Mesothelial cell of epicardium (in vitro differentiated cells): ENCODE results near the gene PTPRT. TPM values are rescaled to one million over a fixed set of nuclear protein-coding genes. Genes with fewer than 3 reads are reported as not detected.

ENCODE experiments used
- DNase-seq, 2 experiments: peaks; one replicate each; pipeline ENCODE4 v3.0.0; 2021; ENCODE audit warnings: low spot score in 2 of 2; ENCODE audit not compliant: unreplicated experiment in 2 of 2
- H3K27ac Mint-ChIP-seq: 2 replicates; pipeline ENCODE4 v1.8.0; 2021; ENCODE audit warnings: mixed read lengths
- H3K27me3 Mint-ChIP-seq: 2 replicates; pipeline ENCODE4 v1.8.0; 2021; ENCODE audit warnings: low read depth, mixed read lengths
- H3K36me3 Mint-ChIP-seq: 2 replicates; pipeline ENCODE4 v1.8.0; 2021; ENCODE audit warnings: mixed read lengths
- H3K4me1 Mint-ChIP-seq: 2 replicates; pipeline ENCODE4 v1.8.0; 2021; ENCODE audit warnings: mixed read lengths
- H3K4me3 Mint-ChIP-seq: 2 replicates; pipeline ENCODE4 v1.8.0; 2021; ENCODE audit warnings: mild to moderate bottlenecking, moderate library complexity, mixed read lengths
- H3K9me3 Mint-ChIP-seq: 2 replicates; pipeline ENCODE4 v1.8.0; 2021; ENCODE audit warnings: mixed read lengths
- total RNA-seq: library from RNA; stranded (reverse); gene quantifications from 3 replicates; pipeline ENCODE4 v1.2.1, GENCODE V29; 2021
- TF ChIP-seq, protein P1 (sequence below): fragments of 200-600 bp; sonication (generic); IDR thresholded peaks from one replicate; pipeline ENCODE4 v1.5.0; 2021; ENCODE audit warnings: antibody characterized with exemption; ENCODE audit not compliant: unreplicated experiment

PTPRT gene
- total RNA-seq, 1 donor from 2014 or later: 0.80 TPM

DNA sequence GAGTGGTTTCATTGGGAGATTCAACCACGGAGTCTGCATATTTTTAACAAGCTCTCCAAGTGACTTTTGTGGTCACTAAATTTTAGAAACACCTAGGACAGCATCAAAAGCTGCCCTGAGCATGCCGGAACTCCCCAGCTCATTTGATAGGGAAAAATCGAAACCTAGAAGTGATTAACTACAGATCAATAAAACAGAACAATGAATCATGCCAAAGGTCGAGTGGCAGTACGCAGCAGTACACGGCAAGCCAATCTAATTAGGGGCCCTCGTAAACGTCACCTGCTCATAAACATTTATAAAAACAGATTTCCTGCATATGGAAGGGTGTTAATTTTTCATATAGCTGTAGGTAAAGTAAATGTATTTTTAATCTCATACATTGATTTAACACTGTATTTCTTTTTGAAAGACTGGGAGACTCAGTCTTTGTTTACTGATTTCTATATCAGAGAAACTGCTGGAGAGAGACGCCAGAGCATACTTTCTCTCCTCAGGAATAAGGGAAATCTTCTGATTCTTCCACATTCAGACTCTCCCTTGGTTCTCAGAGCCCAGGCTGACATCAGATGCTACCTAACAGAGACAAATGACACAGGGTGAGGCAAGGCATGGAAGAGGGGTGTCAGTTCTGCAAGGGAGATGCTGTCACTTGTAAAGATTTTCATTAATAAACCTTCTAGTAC lies 232.5 kb downstream of the PTPRT start:
- DNase-seq: no peak
- Mint-ChIP-seq H3K27me3 (no peaks in the 10 kb centered on the region), H3K36me3 (no peaks in the 10 kb centered on the region), H3K9me3 (no peaks in the 10 kb centered on the region), H3K4me1 (no peaks in the 10 kb centered on the region), H3K27ac (no peak overlapping the region), H3K4me3 (no peak overlapping the region)
- TF ChIP-seq, protein P1, sequence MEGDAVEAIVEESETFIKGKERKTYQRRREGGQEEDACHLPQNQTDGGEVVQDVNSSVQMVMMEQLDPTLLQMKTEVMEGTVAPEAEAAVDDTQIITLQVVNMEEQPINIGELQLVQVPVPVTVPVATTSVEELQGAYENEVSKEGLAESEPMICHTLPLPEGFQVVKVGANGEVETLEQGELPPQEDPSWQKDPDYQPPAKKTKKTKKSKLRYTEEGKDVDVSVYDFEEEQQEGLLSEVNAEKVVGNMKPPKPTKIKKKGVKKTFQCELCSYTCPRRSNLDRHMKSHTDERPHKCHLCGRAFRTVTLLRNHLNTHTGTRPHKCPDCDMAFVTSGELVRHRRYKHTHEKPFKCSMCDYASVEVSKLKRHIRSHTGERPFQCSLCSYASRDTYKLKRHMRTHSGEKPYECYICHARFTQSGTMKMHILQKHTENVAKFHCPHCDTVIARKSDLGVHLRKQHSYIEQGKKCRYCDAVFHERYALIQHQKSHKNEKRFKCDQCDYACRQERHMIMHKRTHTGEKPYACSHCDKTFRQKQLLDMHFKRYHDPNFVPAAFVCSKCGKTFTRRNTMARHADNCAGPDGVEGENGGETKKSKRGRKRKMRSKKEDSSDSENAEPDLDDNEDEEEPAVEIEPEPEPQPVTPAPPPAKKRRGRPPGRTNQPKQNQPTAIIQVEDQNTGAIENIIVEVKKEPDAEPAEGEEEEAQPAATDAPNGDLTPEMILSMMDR: no peak

DNA sequence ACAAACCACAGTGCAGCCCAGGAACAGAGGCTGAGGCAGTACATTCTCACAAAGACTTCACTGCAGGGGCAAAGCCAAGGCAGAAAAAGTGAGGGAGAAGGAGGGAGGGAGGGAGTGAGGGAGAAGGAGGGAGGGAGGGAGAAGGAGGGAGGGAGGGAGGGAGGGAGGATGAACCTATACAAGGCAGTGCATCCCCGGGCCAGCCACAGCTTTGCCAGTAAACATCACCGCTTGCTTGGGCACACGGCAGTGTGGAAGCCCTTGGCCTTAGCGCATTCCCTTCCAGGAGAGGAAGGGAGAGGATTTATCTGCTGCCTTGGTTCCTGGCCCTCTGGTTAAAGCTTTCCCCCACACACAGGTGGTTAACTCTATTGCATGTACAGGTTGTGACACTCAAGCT lies 234.0 kb downstream of the PTPRT start:
- H3K27me3 Mint-ChIP-seq: no peaks in the 10 kb centered on the region

DNA sequence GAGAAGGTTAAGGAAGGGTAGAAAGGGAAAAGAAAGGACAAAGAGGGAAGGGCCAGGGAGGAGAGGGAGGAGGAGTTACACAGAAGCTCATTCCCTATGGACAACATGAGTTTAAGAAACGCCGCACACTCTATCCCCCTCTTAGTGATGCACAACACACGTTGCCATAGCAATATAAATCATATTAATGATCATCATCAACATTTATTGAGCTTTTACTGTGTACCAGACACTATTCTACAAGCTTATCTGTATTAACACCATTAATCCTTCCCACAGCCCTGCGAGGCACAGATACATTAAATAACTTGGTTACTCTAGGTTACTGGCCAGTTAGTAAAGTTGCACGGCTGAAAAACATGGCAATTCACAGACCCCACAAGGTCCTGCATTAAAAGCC lies 234.8 kb downstream of the PTPRT start:
- H3K9me3 Mint-ChIP-seq: no peaks in the 10 kb centered on the region
- no peak for DNase-seq
- no peaks in the 10 kb centered on the region for H3K36me3 Mint-ChIP-seq
- no peaks in the 10 kb centered on the region for H3K27me3 Mint-ChIP-seq
- TF ChIP-seq, protein P1: no peak
- no peak overlapping the region for H3K27ac Mint-ChIP-seq
- H3K4me3 Mint-ChIP-seq: no peak overlapping the region
- no peaks in the 10 kb centered on the region for H3K4me1 Mint-ChIP-seq

More for the DNA sequence above, 234.0 kb downstream of the PTPRT start:
- Mint-ChIP-seq H3K36me3 (no peaks in the 10 kb centered on the region), H3K27ac (no peak overlapping the region), H3K9me3 (no peaks in the 10 kb centered on the region), H3K4me1 (no peaks in the 10 kb centered on the region), H3K4me3 (no peak overlapping the region)
- TF ChIP-seq, protein P1: no peak
- DNase-seq: no peak

DNA sequence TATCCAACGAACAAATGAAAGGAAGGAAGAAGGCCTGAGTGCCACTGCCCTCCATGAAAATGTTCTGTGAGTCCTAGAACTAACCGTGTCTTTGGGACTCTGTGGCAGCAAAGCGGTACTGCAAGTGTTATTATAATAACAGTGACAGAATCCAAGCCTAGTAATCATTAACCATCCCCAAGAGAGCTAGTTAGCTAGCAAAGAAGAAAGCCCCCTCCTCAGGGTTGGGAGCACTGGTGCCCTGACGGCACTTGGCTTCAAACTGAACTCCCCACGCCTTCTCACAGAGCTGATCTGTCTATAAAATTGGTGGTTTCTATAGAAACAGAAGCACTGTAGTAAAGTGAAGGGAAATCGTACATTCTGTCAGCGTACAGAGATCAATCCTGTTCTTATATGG lies 239.8 kb downstream of the PTPRT start:
- H3K36me3 Mint-ChIP-seq: no peaks in the 10 kb centered on the region
- no peak overlapping the region for H3K27ac Mint-ChIP-seq

DNA sequence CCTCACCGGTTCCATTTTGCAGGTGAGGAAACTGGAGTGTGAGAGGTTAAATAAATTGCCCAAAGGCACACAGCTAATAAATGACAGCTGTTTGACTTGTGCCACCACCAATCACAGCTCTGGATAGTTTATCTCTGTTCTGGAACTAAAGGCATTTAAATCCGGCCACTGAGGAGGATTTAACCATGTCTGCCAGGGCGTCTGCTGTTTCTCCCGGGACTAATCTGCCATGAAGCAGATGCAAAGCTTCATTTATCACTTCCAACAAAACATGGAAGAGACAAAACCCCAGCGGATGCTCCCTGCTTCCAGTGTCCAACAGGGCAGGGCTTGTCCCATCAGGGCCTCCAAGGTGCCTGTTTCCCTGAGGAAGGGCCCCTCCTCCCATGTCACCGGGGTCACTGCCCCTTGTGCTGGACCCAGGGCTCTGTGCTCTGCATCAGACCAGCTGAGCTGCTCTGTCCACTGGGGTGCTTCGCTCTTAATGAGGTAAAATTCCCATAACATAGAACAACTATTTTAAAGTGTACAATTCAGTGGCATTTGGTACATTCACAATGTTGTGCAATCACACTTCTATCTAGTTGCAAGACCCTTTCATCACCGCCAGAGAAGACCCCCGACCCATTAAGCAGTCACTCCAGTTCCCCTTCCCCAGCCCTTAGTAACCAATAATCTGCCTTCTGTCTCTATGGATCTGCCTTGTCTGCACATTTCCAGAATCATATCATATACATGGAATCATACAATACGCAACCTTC lies 244.3 kb downstream of the PTPRT start:
- no peak overlapping the region for H3K27ac Mint-ChIP-seq
- no peaks in the 10 kb centered on the region for H3K4me1 Mint-ChIP-seq
- H3K27me3 Mint-ChIP-seq: no peaks in the 10 kb centered on the region
- H3K9me3 Mint-ChIP-seq: peaks cover 11% of the 10 kb centered on the region
- TF ChIP-seq, protein P1: no peak
- H3K4me3 Mint-ChIP-seq: no peak overlapping the region
- no peaks in the 10 kb centered on the region for H3K36me3 Mint-ChIP-seq
- DNase-seq: no peak

More for the DNA sequence above, 239.8 kb downstream of the PTPRT start:
- Mint-ChIP-seq H3K9me3 (peaks cover 11% of the 10 kb centered on the region), H3K27me3 (no peaks in the 10 kb centered on the region), H3K4me1 (no peaks in the 10 kb centered on the region), H3K4me3 (no peak overlapping the region)
- TF ChIP-seq, protein P1: no peak
- DNase-seq: no peak
